GM21723 (cell line): ENCODE measurements around the gene ADAMTS13.

Source experiments
- ATAC-seq: cut with Tn5 transposase; IDR thresholded peaks from one replicate; pipeline ENCODE4 v1.9.1; 2021; ENCODE audit warnings: mild to moderate bottlenecking, moderate library complexity; ENCODE audit not compliant: unreplicated experiment

ADAMTS13 gene

DNA sequence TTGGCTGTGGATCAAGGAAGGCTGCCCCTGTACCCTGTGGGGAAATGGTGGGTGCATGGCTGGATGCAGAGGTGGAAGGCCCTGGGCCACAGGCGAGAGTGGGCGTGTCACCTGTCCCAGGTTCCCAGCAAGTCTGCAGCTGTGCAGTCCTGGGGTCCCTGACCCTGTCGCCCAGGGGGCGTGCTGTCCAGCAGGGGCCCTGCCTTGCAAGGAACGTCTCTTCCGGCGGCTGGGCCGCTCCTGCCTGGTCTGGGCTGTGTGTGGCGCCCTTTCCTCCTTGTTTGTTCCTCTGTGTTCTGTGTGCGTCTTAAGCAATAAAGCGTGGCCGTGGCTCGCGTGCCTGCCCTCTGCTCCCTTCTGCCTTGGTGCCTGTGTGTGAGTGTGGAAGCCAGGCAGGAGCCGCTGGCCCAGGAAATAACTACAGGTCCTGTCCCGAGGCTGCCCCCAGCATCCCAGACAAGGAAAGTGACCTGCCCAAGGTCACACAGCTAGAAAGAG is 48.3 kb downstream of the ADAMTS13 start:
- ATAC-seq, result no peak

DNA sequence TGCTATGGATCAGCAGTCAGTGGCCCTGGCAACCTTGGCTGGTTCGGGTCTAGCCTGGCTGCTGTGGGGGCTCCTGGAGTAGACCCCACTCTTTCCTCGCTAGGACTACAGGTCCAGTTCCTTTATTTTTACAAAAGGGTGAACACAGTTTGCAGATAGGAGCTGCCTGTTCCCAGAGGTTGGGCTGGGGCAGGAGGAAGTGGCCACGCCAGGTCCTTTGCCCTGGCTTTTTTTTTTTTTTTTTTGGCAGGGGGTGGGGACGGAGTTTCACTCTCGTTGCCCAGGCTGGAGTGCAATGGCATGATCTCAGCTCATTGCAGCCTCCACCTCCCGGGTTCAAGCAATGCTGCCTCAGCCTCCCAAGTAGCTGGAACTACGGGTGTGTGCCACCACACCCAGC is 48.8 kb downstream of the ADAMTS13 start:
- ATAC-seq, result no peak

DNA sequence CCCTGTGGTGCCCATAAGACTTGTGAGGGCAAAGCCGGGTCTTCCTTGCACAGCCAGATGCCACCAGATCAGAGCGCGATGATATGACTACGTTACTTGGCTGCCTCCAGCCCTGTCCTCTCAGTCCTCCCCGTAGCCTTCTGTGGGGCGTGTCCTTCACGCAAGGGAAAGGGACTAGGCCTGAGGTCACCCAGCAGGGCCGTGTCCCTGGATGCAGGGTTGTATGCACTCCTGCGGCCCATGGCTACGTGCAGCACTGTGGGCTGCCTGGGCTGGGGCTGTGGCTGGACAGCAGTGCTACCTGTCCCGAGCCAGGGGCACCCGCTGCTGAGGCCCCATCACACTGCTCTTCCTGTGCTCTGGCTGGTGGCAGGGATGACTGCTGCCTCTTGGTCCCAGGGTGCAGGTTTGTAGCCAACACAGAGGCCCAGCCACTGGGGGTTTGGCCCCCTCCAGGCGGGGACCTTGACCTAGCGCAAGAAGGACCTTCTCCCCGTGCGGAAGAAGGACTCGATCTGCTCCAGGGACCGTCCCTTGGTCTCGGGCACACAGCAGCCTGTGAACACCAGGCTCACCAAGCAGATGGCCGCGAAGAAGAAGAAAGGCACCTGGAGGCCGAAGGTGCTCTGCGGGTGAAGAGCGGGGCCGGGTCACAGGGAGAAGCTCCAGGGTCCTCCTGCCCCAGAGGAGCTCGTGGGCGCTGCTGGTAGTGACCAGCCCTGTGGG is 49.5 kb downstream of the ADAMTS13 start:
- ATAC-seq, result no peak

DNA sequence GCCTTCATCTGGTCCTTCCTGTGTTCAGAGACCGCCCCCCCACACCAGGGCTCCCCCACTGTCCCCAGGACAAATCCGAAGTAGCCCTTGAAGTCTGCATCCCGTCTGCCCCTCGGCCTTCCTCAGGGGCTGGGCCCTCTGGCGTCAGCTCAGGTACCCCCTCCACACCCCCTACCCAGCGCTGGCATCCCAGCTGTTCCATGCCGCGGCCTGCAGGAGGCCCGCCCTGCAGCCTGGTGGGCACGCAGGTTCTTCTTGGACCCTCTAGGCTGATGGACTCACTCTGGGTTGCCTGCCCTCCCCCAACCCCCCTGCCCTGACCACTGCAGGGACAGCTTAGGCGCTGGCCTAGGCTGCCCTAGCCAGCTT is 50.1 kb downstream of the ADAMTS13 start:
- no peak for ATAC-seq

DNA sequence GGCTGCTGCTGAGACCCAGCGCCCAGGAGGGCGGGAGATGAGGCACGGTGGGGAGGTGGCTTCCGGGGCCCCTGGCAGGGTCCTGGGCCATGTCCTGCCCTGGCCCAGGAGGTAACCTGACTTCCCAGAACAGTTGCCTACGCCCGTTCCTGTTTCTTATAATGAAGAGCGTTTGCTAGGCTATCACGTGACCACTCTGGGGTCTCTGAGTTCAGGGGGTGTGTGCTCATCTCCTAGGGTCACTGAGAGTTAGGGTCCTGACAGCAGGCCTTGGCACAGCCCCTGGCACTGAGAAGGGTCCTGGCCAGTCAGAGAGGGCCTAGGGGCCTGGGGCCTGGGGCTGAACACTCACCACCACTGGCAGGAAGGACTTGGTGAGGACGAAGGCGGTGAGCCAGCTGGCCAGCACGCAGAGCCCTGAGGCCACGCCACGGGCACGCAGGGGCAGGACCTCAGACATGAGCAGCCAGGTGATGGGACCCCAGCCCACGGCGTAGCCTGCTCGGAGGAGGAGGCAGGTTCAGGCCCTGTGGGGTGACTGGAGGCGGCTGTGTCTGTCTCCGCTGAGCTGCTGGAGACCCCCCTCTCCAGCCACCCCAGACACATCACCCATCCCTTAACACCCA is 50.7 kb downstream of the ADAMTS13 start:
- ATAC-seq, result no peak

DNA sequence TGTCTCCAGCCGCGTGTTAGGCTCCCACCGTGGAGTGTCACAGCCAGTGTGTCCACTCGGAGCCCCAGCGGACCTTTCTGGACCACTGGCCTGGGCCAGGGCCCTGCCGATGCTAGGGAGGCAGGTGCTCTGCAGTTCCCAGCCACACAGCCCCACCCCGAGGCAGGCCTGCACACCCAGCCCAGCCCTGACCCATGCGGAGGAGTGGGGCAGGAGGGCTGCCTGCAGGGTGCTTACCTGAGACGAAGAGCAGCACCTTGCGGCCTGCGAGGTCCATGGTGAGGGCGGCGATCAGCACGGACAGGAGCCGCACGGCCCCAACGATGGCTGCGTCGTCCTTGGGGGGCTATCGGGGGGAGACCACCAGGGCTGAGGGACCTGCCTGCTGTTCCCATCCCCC is 51.6 kb downstream of the ADAMTS13 start:
- no peak for ATAC-seq

DNA sequence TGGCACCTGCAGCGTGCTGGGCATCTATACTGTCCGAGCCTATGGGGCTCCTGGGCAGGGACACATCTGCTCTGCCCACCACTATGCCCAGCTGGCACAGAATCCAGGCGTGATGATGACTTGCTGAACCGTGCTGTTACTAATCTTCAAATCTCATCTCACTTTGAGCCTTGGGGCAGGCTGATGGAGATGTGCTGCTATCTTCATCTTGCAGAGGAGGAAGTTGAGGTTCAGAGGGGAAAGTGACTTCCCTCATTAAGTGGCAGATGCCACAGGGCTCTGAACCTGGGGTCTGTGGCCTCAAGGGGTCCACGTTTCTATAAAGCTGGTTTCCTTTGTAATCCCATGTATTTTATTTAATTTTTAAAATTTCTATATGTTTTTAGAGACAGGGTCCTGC is 52.0 kb downstream of the ADAMTS13 start:
- no peak for ATAC-seq

DNA sequence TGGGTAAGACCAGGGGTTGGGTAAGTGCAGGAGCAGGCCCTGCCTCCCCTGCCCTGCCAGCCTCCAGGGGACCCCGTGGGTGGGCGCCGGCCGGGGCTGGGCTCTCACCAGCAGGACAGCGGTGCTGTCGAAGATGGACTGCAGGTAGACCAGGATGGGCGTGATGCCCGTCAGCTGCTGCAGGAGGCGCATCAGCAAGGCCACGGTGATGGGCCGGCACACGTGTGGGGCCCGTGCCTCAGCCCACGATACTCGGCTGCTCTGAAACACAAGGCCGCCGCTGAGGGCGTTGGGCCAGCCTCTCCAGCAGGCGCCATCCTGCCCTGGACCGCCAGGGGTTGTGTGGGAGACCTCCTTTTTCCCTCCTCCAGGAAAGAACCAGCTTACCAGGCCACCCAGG is 52.7 kb downstream of the ADAMTS13 start:
- no peak for ATAC-seq

DNA sequence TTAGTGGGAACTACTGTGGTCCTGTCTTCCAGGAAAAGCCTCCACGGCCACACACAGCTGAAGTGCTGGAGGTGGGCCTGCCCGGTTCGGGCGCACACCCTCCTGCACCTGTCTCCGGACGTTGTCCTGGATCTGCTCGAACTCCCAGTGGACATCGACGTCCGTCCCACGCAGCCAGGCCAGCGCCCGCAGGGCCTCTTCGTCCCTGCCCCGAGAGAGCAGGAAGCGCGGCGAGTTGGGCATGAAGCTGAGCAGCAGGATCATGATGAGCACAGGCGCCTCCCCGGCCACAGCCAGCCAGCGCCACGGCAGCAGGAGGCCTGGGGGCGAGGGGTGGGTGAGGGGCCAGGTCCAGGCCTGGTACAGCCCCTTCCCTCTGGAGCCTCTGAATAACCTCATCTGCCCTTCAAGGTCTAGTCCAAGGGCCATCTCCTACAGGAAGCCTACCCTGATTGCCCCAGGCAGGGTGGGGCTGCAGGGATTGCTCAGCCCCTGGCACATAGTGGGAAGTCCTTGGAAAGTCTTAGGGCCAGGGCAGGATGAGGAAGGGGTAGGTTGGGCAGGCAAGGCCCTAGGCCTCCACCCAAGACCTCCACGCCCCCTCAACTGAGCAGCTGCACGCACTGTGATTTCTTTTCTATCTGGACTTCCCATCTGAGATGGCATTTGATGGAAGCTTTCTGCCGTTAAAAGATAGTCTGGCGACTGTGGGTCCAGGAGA is 53.3 kb downstream of the ADAMTS13 start:
- no peak for ATAC-seq

DNA sequence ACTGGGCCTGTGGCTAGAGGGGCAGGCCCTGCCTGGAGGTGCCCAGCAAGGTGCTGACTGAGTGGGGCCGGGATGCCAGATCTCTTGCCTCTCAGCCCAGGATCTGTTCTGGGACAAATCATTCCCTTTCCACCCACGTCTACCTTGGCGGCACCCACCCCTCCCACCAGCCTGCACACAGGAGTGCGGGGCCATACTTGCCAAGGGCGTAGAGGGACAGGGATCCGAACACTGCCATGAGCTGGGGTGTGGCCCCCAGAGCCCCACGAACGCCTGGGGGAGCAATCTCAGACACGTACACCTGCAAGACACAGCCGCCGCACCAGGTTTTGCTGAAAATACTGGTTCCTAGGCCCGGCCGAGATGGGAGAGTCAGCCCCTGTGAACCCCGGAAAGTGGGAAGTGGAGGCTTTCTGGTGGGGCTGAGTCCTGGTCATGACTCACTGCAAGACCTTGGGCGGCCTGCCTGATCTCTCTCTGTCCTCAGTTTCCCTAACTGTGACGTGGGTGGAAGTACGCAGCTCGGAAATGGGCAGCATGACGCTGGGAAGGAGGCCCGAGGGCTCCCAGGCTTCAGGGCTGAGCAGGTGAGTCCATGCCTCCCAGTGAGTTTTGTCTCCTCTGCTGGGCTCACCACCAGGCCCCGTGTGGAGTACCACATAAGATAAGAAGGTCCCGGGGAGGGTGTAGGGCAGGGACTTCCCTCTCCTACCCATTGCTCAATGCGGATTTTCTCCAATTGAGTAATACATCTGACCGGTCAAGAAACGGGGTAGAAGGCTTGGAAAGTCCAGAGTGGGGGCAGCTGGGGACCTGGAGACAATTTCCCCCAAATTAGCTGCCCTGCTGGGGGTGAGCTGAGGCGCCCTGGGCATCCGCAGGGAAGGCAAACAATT is 54.1 kb downstream of the ADAMTS13 start:
- ATAC-seq, result no peak

DNA sequence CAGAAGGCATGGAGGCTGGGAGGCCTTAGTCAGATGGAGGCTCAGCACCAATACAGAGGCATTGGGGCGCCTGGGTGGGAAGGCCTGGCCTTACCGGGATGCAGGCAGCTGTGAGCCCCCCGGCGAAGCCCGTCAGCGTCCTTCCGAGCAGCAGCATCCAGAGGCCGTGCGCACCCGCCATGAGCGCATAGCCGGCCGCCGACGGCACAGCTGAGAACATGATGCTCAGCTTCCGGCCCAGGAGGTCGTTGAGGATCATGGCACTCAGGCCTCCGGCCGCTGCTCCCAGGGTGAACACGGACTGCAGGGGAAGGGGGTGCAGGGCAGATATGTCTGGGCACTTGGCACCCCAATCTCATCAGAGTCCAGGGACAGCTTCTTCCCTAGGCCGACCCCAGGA is 54.8 kb downstream of the ADAMTS13 start:
- no peak for ATAC-seq

DNA sequence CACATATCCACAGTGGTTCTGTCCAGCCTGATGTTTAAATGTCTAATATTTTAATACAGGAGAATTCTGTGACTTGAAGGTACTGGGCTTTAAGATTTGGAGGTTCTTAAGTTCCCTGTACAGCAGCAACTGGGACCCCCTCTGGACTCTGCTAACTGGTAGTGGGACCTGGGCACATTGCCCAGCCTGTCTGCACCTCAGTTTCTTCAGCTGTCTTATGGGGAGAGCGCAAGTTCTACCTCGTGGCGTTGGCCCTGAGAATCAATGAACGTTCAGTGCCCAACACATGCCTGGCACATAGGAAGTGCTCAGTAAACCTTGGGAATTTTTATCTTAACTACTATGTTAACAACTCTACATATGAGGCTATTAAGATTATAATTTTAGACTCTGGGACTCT is 55.3 kb downstream of the ADAMTS13 start:
- no peak for ATAC-seq

DNA sequence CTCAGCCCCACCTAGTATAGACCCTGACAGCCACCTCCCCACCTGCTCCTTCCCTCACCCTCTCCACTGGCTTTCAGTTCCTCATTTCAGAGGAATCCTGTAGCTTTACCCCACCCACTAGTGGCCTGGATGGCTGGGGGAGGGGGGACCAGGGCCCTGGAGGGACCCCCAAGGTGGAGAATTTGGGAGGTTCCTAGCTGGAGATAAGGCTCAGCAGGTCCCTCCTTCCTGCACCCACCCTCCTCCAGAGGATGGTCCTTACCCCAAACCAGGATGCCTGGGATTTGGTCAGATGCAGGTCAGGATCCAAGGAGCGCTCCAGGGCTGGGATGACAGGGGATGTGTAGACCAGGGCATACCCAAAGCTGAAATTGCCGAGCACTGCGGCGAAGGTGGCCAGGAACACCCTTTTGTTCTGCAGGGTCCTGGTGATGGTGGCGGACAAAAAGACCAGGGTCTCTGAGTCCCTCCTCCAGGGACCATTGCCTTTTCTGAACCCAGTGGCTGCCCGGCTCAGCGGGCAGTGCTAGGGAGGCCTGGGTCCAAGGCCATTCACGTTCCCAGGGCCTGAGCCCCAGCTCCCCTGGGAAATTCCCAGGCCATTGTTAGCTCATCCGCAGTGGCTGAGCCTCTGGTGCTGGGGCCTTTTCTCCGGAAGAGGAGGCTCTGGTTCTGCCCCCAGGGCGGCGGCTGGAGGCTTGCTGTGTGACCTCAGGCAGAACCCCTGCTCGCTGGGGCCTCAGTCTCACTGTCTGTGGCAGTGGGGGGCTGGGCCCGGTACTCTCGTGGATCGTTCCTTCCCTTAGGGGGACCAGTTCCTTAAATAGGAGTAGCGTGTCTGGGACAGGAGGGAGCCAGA is 56.1 kb downstream of the ADAMTS13 start:
- ATAC-seq, result peak; percentile 47

DNA sequence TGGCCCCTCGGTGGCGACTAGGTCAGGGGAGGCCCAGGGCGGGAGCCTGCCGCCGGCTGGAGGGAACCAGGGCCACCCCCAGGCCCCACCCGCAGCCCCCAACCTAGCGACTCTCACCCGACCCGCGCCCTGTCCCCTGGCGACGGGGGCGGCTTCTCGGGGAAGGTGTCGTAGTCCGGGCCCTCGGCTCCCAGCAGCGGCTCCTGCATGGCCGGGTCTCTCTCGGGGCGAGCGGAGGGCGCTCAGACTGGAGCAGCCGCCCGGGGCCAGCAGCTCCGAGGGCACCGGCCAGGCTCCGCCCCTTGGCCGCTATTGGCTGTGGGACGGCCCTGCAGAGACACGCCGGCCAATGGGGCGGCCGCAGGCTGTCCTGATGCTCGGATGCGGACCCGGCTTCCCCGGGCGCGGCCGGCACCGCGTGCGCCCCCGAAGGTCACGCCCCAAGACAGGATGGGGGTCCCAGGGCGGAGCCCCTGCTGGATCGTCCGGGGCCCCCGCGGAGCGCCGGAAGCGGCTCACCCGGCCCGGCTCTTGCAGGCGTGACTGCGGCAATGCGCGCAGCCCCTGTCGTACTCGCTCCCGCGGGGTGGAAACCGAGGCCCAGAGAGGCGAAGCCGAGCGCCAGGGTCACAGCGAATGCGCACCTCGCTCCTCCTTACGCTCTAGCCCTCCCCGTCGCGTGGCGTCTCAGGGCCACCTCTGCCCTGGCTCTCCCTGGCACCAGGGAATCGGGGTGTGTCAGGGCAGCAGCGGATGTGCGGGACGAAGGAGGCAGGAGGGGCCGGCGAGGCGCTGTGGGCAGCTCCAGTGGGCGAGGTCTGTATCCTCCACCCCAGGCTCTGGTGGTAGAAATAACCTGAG is 56.9 kb downstream of the ADAMTS13 start, which contains the start of gene SLC2A6:
SLC2A6 (minus strand) TSS at position 249 of the 861 bp plus-strand sequence; CDS start at position 209, 40 bp downstream.
- peak; percentile 85 for ATAC-seq

DNA sequence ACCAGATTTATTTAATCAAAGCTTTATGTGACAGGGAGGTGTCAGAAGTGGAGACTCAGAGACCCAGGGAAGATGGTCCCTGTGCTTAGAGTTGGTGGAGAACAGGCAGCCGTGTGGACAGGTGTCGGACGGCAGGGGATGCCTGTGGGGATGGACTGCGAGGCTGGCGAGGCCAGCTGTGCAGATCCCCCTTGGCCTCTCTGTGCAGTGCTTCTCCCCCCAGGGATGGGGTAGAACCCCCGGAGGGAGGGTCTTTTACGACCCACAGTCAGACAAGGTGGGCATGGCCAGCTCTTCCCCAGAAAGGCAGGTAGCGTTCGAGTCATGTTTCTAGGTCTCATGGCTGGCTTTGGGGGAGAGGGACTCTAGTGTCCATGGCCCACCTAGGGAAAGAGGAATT is 61.4 kb downstream of the ADAMTS13 start:
- no peak for ATAC-seq

DNA sequence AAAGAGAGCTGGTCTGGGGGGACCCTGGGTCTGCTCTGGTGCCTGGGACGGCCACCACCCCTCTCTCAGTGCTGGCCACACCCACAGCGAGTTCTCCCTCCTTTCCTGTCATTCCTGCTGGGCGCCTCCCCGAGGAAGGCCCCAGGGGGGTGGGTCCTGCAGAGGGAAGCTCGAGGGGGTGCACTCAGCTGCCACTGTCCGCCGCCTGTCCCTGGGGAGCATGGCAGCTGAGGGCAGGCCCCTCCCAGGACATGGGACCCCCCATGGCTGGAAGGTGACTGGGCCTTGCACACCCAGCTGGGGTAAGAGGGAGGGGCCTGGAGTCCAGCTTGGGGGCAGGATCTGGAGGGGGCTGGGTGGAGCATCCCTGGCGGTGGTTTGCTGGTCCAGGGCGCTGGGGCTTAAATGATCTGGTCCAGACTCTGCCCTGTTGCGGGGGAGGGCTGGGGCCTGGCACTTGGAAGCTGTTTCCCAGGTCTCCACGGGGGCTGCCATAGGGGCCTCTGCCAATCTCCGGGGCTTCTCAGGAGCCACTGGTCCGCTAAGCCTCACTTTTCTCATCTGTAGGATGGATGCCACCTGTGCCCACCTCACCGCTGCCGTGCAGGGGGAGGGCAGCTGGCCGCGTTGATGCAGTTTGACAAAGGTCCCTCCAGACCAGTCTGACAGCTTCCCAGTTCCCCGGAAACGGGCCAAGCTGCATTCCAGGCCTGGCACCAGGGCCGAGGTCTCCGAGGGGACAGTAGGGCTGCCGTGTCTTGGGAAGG is 62.7 kb downstream of the ADAMTS13 start:
- ATAC-seq, result no peak

DNA sequence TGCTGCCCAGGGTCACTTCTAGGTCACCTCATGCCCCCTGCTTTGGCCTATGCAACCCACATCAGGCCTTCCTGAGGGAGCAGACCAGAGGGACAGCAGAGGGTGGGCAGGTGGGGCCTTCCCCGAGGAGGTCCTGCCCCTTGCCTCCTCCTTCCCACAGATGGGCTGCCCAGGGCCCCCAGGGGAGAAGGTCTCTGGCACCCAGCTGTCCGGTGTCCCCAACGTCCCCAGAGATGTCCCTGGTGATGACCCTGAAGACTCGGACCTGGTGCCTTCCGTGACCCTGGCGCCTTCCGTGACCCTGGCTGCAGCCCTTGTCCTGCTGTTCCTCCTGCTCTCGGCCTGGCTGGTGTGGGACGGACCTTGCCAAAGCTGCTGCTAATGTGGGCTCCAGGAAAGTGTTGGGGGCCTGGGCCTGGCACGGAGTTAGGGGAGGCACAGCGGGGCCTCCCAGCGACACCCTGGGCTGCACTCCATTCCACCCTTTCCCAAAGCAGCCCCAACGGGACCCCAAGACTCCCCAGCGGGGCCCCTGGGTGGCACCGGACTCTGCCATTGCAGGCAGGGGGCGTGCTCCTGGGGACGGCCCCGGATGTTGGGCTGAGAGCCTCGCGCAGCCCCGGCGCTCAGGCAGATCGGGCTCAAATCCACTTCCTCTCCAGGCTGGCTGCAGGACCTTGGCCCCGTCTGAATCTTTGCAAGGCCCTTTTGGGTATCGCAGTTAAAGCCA is 63.5 kb downstream of the ADAMTS13 start:
- ATAC-seq, result no peak

DNA sequence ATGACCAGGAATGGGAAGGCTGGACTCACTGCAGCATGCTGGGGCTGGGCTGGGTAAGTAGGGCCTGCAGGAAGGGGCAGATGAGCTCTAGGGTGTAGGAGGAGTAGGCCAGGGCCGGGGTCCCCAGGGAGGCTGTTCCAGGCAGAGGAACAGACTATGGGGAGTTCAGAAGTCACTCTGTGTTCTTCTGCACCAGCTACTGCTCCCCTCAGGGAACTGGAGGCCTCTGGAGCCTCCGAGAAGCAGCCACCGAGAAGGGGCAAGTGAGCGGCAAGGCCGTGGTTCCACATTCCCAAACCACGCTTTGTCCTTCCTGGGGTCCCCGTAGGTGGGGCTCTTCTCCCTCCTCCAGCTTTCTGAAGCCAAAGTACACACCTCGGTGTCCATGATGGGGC is 65.2 kb downstream of the ADAMTS13 start:
- no peak for ATAC-seq
